Loucy (cell line): ENCODE results near the gene FBXO22.

Experiments
- H2AFZ ChIP-seq: fragments of 200-600 bp; sonication (generic); 2 replicates; pipeline ENCODE4 v1.6.0; 2016; ENCODE audit warnings: antibody characterized with exemption, mild to moderate bottlenecking, low read length, moderate library complexity
- H3F3A ChIP-seq: fragments of 200-600 bp; 2 replicates; pipeline ENCODE4 v1.6.0; 2016; ENCODE audit warnings: antibody characterized with exemption, low read depth, mild to moderate bottlenecking
- H3K27me3 ChIP-seq: fragments of 200-600 bp; sonication (generic); 2 replicates; pipeline ENCODE4 v1.6.1; 2014; ENCODE audit warnings: low read length, mild to moderate bottlenecking; ENCODE audit not compliant: insufficient read depth, poor library complexity, severe bottlenecking
- H3K36me3 ChIP-seq: fragments of 200-600 bp; sonication (generic); 2 replicates; pipeline ENCODE4 v1.6.1; 2016; ENCODE audit warnings: low read length; ENCODE audit not compliant: insufficient read depth
- H3K4me1 ChIP-seq: fragments of 200-600 bp; sonication (generic); 2 replicates; pipeline ENCODE4 v1.5.1; 2014; ENCODE audit warnings: low read length, mild to moderate bottlenecking; ENCODE audit not compliant: insufficient read depth, poor library complexity, severe bottlenecking
- H3K4me2 ChIP-seq: fragments of 200-600 bp; sonication (generic); 2 replicates; pipeline ENCODE4 v1.6.0; 2014; ENCODE audit warnings: antibody characterized with exemption, low read length, low read depth, mild to moderate bottlenecking; ENCODE audit not compliant: poor library complexity, severe bottlenecking
- H3K4me3 ChIP-seq: fragments of 200-600 bp; sonication (generic); 2 replicates; pipeline ENCODE4 v1.5.1; 2014; ENCODE audit warnings: low read length, mild to moderate bottlenecking, mixed read lengths; ENCODE audit not compliant: poor library complexity, severe bottlenecking
- H3K79me2 ChIP-seq: fragments of 200-600 bp; sonication (generic); 2 replicates; pipeline ENCODE4 v1.6.1; 2014; ENCODE audit warnings: low read length; ENCODE audit not compliant: insufficient read depth
- H3K9ac ChIP-seq: fragments of 200-600 bp; sonication (generic); 2 replicates; pipeline ENCODE4 v1.6.0; 2014; ENCODE audit warnings: mild to moderate bottlenecking, low read depth, low read length, moderate library complexity; ENCODE audit not compliant: poor library complexity, severe bottlenecking
- H3K9me2 ChIP-seq: fragments of 200-600 bp; sonication (generic); replicated peaks from 2 replicates; pipeline ENCODE4 v1.6.1; 2016; ENCODE audit warnings: low read depth, low read length, mixed read lengths
- H3K9me3 ChIP-seq: fragments of 200-600 bp; sonication (generic); 2 replicates; pipeline ENCODE4 v1.6.1; 2014; ENCODE audit warnings: mild to moderate bottlenecking, antibody characterized with exemption, low read length, low read depth; ENCODE audit not compliant: insufficient read depth
- H4K20me1 ChIP-seq: fragments of 200-600 bp; sonication (generic); 2 replicates; pipeline ENCODE4 v1.6.0; 2014; ENCODE audit warnings: antibody characterized with exemption, low read length, mild to moderate bottlenecking; ENCODE audit not compliant: insufficient read depth, poor library complexity, severe bottlenecking
- EZH2phosphoT487 ChIP-seq: fragments of 200-600 bp; IDR thresholded peaks from 2 replicates; pipeline ENCODE4 v1.6.1; 2018; ENCODE audit warnings: antibody characterized with exemption, mild to moderate bottlenecking, moderate library complexity, borderline replicate concordance
- TF ChIP-seq, protein P1 (sequence below): fragments of 200-600 bp; sonication (generic); conservative IDR thresholded peaks from 2 replicates; pipeline ENCODE4 v1.5.1; 2014; ENCODE audit warnings: mild to moderate bottlenecking, antibody characterized with exemption, low read length

Gene FBXO22

DNA sequence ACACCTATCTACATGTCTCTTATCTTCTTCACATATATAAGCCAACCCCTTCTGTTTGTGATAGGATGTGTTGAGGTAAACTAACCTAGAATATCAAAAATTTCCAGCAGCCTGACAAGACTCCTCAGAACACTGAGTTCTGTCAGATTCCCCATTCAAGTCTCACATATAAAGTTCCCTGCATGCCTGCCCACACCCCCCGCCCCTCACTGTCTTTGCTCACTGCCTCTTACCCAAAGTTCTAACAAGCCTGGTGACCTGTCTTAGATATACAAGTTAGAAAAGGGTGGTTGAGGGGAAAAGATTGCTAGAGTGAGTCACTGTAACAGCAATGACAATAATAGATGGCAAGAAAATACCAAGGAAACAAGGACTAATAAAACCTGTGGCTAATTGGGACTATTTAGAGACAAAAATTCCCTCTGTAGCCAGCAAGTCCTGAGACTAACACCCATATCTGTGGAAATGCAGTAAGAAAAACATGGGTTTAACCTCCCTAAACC, 40.1 kb downstream of the FBXO22 start:
- H3F3A ChIP-seq, result no peaks in the 10 kb centered on the region
- no peaks in the 10 kb centered on the region for H3K27me3 ChIP-seq

DNA sequence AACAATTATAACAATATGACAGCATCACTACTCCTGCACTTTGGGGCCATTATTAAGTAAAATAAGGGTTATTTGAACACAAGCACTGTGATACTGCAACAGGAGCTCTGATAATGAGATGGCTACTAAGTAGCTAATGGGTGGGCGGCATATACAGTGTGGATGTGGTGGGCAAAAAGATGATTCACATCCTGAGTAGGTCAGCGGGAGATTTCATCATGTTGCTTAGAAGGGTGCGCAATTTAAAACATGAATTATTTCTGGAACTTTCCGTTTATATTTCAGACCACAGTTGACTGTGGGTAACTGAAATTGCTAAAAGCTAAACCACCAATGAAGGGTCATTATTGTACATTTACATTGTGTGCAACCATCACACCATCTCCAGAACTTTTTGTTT, 42.3 kb downstream of the FBXO22 start:
- H3F3A ChIP-seq, result no peaks in the 10 kb centered on the region
- H3K4me1 ChIP-seq, result no peaks in the 10 kb centered on the region
- H3K9ac ChIP-seq, result no peak overlapping the region
- H3K9me3 ChIP-seq, result no peaks in the 10 kb centered on the region
- no peak overlapping the region for H3K4me2 ChIP-seq
- no peak overlapping the region for H3K4me3 ChIP-seq
- H3K9me2 ChIP-seq, result no peaks in the 10 kb centered on the region
- TF ChIP-seq, protein P1, sequence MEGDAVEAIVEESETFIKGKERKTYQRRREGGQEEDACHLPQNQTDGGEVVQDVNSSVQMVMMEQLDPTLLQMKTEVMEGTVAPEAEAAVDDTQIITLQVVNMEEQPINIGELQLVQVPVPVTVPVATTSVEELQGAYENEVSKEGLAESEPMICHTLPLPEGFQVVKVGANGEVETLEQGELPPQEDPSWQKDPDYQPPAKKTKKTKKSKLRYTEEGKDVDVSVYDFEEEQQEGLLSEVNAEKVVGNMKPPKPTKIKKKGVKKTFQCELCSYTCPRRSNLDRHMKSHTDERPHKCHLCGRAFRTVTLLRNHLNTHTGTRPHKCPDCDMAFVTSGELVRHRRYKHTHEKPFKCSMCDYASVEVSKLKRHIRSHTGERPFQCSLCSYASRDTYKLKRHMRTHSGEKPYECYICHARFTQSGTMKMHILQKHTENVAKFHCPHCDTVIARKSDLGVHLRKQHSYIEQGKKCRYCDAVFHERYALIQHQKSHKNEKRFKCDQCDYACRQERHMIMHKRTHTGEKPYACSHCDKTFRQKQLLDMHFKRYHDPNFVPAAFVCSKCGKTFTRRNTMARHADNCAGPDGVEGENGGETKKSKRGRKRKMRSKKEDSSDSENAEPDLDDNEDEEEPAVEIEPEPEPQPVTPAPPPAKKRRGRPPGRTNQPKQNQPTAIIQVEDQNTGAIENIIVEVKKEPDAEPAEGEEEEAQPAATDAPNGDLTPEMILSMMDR, result no peak
- TF ChIP-seq EZH2phosphoT487, result no peak
- no peaks in the 10 kb centered on the region for H3K27me3 ChIP-seq
- H4K20me1 ChIP-seq, result no peaks in the 10 kb centered on the region
- no peak overlapping the region for H2AFZ ChIP-seq
- H3K36me3 ChIP-seq, result no peaks in the 10 kb centered on the region
- no peaks in the 10 kb centered on the region for H3K79me2 ChIP-seq

More for the DNA sequence above, 40.1 kb downstream of the FBXO22 start:
- H3K4me3 ChIP-seq, result no peak overlapping the region
- no peaks in the 10 kb centered on the region for H4K20me1 ChIP-seq
- H3K9me2 ChIP-seq, result no peaks in the 10 kb centered on the region
- TF ChIP-seq, protein P1, result no peak
- no peak for TF ChIP-seq EZH2phosphoT487
- H3K36me3 ChIP-seq, result no peaks in the 10 kb centered on the region
- no peaks in the 10 kb centered on the region for H3K4me1 ChIP-seq
- no peaks in the 10 kb centered on the region for H3K79me2 ChIP-seq
- H2AFZ ChIP-seq, result no peak overlapping the region
- H3K9ac ChIP-seq, result no peak overlapping the region
- no peak overlapping the region for H3K4me2 ChIP-seq
- no peaks in the 10 kb centered on the region for H3K9me3 ChIP-seq

DNA sequence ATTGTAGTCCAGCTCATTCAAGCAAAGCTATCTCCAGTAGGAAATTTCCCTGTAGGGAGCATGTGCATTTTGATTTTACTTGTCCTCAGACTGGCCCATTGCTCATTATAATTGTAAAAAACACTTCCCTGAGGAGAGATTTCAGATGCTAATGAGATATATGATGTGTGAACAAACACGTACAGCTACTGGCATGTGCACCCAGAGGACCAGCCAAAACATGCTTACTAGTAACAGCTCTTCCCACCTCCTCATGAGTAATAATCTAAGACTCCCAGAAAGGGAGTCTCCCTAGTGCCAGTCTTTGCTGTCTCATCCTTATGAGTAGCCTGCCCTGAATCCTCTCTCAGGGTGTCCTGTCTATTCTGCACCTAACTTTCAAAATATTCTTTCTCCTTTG, 43.4 kb downstream of the FBXO22 start:
- Histone ChIP-seq H3F3A (no peaks in the 10 kb centered on the region), H3K4me1 (no peaks in the 10 kb centered on the region), H3K9me3 (no peaks in the 10 kb centered on the region), H3K79me2 (no peaks in the 10 kb centered on the region), H3K9me2 (no peaks in the 10 kb centered on the region), H4K20me1 (no peaks in the 10 kb centered on the region), H2AFZ (no peak overlapping the region), H3K4me2 (no peak overlapping the region), H3K4me3 (no peak overlapping the region), H3K27me3 (no peaks in the 10 kb centered on the region), H3K36me3 (no peaks in the 10 kb centered on the region), H3K9ac (no peak overlapping the region)
- no peak for TF ChIP-seq EZH2phosphoT487
- TF ChIP-seq, protein P1, result no peak
